Stimulated activated CD4-positive, alpha-beta T cell treated with anti-CD3 and anti-CD28 coated beads, Interleukin-12 subunit alpha, Interleukin-12 subunit beta, amount 100 ng/mL, for 24 hours (primary cell): ENCODE data around the gene GFOD2.
A peak's percentile ranks its signal among the peaks of the same experiment; 100 is the strongest.
"Not testable (repeated sequence)": the region's sequence is repeated elsewhere in the genome, so short reads cannot be mapped to it uniquely, and the experiment has no call there.

Source experiments
- DNase-seq, 2 experiments: peaks; one replicate each; pipeline ENCODE4 v3.0.0-alpha.2; 2020; ENCODE audit warnings: low read depth in 2 of 2

Gene GFOD2, protein sequence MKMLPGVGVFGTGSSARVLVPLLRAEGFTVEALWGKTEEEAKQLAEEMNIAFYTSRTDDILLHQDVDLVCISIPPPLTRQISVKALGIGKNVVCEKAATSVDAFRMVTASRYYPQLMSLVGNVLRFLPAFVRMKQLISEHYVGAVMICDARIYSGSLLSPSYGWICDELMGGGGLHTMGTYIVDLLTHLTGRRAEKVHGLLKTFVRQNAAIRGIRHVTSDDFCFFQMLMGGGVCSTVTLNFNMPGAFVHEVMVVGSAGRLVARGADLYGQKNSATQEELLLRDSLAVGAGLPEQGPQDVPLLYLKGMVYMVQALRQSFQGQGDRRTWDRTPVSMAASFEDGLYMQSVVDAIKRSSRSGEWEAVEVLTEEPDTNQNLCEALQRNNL

DNA sequence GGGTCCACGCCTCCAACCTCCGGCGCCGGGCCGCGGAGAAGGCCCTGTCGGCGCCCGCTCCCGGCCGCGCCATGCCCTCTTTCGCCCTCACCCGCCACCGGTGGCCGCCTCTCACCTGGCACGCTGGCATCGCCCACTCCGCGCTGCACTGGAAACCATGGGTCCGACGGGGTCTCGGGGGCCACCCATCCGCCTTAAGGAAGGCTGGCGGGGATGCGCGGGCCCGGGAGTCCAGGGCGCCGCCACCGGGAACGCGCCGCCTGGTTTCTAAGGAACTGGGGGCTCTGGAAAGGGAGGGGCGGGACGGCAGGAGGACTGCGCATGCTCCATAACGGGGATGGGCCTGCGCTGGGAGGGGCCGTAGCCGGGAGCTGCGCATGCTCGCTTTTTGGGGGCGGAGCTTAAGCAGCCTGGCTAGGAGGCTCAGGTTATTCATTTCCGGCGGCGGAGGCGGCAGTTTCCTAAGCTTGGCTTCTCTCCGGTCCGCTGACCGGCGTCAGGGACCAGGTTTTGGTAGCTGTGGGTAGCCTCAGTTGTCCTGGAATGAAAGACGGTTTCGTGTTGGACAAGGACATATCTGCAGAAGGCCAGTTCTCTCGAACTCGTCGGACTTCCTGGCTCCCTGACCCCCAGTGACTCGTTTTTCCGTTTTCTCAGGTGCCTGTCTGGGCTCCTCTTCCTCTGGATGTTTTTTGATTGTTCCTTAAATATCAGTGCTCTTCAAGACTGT lies at the start of gene GFOD2:
Gene GFOD2 (minus strand): TSS at position 269 of the 730 bp plus-strand sequence. CDS start 33,601 bp downstream, outside the sequence.
- DNase-seq, result peak; percentile 98

DNA sequence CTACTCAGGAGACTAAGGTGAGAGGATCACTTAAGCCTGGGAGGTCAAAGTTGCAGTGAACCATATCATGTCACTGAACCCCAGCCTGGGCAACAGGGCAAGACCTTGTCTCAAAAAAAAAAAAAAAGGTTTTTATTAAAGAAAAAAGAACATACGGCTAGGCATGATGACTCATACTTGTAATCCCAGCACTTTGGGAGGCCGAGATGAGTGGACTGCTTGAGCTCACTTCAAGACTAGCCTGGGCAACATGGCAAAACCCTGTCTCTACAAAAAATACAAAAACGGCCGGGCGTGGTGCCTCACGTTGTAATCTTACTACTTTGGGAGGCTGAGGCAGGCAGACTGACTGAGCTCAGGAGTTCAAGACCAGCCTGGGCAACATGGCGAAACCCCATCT lies 48.8 kb upstream of the GFOD2 start:
- no peak for DNase-seq

DNA sequence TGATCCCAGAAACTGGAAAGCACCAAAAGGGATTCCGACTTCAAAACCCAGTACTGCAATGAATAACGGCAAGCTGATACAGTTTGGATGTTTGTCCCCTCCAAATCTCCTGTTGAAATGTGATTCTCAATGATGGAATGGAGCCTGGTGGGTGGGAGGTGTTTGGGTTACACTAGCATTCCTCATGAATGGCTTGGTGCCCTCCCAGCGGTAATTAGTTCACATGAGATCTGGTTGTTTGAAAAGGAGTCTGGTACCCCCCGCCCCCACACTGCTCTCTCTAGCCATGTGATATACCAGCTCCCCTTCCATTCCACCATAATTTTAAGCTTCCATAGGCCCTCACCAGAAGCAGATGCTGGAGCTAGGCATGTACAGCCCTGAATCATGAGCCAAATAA lies 47.2 kb upstream of the GFOD2 start:
- DNase-seq, result no peak

DNA sequence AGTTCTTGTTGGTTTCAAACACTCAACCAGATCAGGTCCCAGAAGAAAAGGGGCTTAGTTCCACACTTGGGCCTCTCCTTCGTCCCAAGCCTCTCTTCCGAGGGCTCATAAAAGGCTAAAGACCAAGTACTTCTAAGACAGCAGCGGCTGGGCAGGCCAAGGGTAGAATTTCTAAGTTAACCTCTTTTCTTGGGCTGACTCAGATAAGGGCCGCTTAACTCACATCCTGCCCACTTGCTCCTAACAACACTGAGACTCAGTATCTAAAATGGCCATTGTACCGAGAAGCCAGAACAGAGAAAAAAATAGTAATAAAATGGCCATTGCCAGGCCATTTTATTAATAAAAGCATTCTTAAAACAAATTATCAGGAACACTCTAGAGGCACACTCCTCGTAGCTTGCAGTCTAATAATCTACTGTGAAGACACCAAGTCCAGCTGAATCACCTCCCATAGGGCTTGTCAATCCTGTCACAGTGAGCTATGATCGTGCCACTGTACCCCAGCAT lies 45.1 kb upstream of the GFOD2 start:
- DNase-seq, result no peak

DNA sequence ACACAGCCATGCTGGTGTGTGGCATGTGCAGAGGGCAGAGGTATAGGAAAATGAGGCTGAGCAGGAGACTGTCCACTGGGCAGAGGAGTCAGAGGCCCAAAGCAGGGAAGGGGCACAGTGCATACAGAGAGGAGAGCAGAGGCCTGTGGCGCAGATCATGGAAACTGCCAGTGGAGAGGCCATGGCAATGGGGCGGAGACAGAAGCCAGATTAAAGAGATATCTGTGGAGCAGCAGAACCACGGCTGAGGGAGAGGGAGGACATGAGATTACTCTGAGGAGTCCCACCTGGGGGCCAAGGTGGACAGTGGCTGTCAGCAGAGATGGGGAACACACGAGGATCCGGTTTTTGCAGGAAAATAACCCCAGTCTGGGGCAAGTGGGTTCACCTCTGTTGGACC lies 44.0 kb upstream of the GFOD2 start:
- no peak for DNase-seq

DNA sequence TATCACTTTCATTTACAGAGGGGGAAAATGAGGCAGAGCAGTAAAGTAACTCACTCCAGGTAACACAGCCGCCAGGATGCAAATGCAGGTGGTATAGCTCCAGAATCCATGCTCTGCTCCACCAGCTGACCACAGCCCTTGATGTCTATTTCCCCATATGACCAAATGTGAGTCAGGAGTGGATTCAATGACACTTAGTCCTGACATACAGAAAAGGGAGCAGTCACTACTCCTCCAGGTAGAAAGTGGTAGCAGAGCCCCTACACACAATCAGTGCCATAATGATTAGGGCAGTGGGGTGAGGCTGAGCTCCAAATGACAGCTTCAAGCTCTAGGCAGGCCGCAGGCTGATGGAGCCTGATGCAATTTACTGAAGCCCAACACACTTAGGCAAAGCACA lies 43.3 kb upstream of the GFOD2 start:
- no peak for DNase-seq

DNA sequence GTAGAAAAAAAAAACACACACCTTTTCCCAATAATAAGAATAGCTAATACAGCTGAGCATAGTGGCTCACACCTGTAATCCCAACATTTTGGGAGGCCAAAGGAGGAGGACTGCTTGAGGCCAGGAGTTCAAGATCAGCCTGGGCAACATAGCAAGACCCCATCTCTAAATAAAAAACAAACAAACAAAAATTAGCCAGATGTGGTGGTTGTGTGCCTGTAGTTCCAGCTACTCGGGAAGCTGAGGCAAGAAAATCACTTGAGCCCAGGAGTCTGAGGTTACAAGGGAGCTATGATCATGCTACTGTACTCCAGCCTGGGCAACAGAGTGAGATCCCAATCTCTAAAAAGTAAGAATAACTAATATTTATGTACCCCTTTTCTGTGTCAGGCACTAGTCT lies 42.8 kb upstream of the GFOD2 start:
- no peak for DNase-seq

DNA sequence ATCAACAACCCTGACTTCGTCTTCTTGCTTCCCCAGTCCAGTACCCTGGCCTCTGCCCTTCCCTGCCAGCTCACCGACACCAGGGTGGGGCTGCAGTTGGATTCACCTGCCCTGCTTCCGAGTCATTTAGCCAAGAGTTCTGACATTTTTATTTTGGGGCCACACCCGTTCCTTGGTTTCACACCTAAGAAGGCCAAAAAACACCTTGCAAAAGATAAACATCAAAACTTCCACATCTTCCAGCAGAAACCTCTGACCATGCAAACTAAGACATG lies 41.8 kb upstream of the GFOD2 start:
- DNase-seq, result no peak

DNA sequence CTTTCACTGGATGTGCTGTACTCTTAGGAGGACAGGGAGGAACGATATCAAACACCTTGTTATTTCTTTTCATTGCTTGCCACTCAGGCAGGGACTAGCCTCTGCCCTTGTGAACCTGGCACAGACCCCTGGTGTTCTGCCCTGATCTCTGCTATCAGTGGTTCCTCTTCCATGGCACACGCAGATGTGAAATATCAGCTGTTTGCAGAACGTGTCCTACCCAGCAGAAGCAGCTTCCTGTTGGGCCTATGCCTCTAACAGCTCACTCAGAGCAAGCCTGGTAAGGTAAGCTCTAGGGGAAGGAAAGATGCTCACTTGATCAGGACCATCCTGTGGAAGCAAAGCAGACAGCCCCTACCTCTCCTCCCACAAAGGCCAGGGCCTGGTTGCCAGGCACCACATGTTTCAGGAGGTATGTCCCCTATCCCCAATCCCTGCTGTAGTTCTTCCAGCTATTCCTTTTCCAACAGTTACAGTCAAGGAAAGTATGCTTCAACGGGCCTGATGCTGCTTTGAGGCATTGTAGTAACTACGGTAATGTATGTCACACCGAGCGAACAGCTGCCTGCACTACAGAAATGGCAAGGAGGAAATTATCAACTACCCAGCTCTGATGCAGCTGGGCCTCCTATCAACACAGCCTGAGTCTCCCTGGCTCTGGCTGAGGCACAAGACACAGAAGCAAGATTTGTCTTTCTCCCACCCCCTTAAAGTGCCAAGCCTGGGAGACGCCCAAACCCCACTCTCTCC lies 41.3 kb upstream of the GFOD2 start:
- no peak for DNase-seq

DNA sequence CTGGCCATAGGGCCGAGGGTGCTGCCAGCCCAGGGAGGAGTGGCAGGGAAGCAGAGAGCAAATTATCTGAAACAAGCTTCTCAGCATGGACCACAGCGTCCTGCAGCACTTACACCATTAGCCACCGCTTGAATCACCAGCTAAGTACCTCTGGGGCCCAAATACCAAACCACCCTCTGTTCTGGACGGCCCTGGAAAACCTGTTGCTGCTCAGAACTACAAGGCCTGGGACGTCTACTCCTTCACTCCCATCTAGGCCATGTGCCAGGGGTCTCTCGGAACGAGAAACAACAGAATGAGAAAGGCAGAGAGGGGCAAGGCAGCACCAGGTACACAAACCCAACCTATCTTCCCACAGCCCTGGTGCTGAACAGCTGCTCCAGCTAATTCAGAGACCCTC lies 39.9 kb upstream of the GFOD2 start:
- no peak for DNase-seq

DNA sequence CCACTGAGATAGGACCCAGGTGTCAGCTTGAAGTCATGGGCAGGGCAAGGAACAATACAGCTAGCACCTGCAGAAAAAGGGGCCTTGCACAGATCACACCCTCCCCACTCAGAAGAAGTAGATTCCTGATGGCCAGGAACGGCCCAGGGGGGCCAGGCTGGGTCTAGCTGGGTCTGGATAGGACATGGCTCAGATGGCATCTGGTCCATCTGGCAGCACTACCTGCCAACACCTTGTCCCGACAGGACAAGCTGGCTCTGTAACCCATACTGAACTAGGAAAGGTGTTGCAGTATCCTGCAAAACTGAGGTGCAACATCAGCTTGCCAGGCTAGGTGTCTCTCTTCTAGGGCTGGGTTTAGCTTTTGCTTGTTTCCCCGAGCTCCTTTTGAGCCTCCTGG lies 38.9 kb upstream of the GFOD2 start:
- DNase-seq, result no peak

DNA sequence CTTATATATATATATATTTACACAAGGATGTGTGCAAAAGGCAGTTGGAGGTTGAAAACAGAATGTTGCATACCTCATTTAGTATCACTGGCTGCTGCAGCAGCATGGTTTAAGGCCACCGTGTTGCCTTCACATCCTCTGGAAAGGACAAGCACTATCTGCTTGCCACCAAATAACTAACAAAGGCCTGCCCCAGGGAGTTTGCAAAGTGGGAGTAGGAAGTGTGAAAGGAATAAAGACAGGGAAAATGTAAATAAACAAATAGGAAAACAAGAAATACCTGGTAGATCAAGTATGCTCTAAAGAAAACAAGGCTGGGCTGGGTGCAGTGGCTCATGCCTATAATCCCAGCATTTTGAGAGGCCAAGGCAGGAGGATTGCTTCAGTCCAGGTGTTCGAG lies 33.5 kb upstream of the GFOD2 start:
- no peak for DNase-seq

DNA sequence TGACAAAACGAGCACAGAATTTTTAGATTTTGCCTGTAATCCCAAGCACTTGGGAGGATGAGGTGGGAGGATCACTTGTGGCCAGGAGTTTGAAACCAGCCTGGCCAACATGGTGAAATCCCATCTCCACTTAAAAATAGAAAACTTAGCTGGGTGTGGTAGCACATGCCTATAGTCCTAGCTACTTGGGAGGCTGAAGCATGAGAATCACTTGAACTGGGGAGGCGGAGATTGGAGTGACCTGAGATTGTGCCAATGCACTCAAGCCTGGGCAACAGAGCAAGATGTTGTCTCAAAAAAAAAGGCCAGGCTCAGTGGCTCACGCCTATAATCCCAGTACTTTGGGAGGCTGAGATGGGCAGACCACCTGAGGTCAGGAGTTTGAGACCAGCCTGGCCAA lies 32.2 kb upstream of the GFOD2 start:
- not testable (repeated sequence) for DNase-seq

DNA sequence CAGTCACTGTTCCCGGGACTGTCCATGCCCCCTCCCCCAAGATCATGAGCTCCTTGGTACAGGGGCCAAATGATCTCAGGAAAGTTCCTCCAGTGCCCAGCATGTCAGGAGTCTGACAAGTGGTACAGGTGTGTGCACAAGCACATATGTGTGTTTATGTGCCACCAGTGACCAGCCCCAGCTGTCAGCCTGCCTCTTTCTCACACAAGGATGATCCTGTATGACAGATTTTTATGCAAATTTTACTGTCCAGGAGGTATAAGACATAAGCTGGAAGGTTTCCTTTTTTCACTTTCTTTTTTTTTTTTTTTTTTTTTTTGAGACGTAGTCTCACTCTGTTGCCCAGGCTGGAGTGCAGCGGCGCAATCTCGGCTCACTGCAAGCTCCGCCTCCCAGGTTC lies 31.4 kb upstream of the GFOD2 start:
- DNase-seq, result no peak

DNA sequence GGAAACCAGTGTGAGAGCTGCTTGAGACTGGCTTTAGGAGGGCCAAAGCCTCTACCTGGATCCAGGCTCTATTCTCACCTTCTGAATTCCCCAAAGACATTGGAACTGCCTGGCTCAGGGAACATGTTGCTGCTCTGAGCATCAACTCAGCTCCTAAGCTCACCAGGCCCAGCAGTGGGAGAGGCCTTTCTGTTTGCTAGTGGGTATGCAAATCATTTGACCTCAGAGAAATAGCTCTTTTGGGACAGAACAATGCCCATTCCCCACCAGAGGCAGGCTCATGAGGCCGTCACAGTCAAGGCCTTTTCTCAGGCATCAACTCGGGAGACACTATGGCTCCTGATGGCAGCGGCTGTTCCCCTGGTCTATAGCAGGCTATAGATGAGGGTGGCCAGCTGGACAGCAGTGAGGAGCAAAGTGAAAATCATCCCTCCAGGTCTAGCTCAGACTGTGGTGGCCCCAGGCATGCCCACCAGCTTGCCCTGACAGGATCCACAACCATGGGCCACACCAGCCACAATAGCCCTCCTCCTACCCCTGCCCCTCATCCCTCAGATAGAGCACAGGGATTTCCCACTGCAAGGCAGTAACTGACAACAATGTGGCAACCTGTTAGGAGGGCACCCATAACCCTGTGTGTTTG lies 30.4 kb upstream of the GFOD2 start:
- no peak for DNase-seq

DNA sequence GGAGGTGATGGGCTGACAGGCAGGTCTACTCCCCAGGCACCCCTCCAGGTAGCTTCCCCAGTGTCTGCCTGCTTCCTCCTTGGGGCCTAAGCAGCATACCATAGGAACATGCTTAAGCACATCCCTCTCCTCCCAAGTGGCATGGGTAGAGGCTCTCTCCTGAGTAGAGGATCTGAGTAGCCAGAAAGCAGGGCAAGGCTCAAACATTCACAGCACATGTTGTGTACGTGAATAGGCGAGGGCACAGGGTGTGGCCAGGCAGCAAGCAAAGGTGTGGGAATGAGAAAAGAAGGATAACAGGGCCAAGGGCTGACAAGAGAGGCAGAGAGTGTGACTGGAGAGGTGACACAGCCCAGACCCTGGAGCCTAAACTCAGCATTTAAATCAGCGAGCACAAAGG lies 29.7 kb upstream of the GFOD2 start:
- no peak for DNase-seq

DNA sequence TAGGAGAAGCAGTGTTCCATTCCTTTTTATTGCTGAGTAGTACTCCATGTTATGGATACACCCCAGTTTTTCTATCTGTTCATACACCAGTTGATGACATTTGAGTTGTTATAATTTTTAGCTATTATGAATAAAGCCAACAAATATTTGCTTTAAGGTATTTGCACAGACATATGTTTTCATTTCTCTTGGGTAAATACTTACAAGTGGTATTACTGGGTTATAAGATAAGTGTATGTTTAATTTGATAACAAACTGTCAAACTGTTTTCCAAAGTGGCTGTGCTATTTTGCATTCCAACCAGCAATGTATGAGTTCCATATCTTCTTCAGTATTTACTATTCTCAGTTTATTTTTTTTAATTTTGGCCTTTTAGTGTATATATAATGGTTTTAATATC lies 27.7 kb upstream of the GFOD2 start:
- DNase-seq, result no peak

DNA sequence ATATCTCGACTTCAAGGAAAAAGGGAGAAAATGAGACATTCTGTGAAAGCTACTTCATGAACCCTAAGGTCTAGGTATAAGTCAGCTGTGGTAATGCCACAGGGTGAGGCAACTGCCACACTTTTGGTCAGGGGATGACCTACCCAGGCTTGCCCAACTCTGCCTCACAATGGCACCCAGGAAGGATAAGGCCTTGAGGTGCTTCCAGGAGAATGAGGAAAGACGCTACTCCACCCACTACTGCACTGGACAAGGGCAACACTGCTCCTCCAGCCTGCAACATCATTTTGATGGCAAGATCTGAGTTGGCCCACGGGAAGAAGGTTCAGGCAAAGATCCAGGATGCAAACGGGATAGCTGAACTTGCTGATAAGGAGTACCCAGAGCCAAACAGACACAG lies 22.0 kb upstream of the GFOD2 start:
- DNase-seq, result no peak

DNA sequence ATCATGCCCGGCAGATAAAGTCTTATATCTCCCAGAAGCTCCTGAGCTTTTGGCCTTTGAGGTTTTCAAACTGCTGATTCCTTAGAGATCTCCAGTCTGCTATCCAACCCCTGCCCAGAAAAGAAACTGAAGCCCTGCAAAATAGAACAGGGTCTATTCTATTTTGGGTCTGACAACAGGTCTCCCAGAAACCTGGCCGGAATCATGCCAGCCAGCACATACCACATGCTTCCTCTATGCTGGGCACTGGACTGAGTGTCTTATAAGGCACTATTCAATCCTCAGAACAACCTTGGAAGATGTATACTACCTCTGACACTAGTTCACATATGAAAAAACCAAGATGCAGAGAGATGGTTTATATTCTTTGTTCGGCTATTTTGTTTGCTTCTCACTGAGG lies 21.3 kb upstream of the GFOD2 start:
- no peak for DNase-seq

DNA sequence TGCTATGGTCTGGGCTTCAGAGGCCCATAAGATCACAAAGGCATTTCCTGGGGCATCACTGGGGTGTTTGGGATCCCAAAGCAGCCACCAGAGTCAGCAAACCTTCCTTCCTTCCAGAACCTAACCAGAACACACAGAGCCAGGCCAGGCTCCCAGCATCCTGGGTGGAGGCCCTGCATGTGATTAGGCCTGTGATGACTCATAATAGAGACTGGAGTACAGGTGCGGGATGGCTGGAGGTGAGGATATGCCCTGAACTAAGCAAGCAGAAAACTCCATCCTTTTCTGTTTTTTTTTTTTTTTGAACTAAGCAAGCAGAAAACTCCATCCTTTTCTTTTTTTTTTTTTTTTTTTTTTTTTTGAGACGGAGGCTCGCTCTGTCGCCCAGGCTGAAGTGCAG lies 17.7 kb upstream of the GFOD2 start:
- DNase-seq, result no peak

DNA sequence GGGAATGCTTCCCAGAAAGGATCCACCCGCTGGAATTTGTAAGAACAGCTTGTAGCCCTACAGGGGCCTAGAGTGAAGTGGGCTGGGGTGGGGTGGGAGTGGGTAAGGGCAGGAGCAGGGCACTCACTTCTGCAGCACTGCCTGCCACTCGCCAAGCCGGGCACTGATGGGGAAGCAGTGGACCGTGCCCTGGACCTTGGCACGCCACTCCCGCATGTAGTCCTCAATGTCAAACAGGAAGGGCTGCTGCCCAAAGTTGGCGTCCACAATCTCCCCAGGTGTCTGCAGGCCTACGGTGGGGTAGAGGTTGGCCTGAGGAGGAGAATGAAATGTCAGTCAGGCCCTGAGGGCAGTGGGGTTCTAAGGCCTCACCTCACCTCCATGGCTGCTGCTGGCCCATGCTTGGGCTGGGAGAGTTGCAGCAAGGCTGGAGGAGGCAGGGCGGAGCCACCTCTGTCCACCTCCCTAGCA lies 15.7 kb upstream of the GFOD2 start:
- no peak for DNase-seq
